ENCODE results near the gene PRKCZ.

- no peak for TF ChIP-seq POLR2A (IDR thresholded peaks at IDR 0.05; ENCODE audit: low read depth, low read length)
- 0 out of 2 replicates have a peak, but pooled peaks have one; percentile 4 for TF ChIP-seq CTCF (conservative IDR thresholded peaks at IDR 0.05; ENCODE audit: low read depth, low read length)
- no peak for TF ChIP-seq NFE2L2 (IDR thresholded peaks at IDR 0.05; ENCODE audit: low read depth, low read length)
- TF ChIP-seq RCOR1 (IDR thresholded peaks at IDR 0.05; ENCODE audit: insufficient replicate concordance, low read length), result no peak
Observed at GRCh38 chr1:2229037-2229864, 179.0 kb downstream of the PRKCZ start.
